Jurkat, Clone E6-1 (cell line): ENCODE measurements around the gene TMEM132A.

Experiments
- DNase-seq: peaks from one replicate; pipeline ENCODE4 v3.0.0-alpha.2; 2011; ENCODE audit warnings: low read depth, low spot score
- H3K4me3 ChIP-seq: 2 replicates; pipeline ENCODE4 v1.5.1; 2011; ENCODE audit warnings: mild to moderate bottlenecking, low read length, control low read depth, moderate library complexity

The TMEM132A gene

DNA sequence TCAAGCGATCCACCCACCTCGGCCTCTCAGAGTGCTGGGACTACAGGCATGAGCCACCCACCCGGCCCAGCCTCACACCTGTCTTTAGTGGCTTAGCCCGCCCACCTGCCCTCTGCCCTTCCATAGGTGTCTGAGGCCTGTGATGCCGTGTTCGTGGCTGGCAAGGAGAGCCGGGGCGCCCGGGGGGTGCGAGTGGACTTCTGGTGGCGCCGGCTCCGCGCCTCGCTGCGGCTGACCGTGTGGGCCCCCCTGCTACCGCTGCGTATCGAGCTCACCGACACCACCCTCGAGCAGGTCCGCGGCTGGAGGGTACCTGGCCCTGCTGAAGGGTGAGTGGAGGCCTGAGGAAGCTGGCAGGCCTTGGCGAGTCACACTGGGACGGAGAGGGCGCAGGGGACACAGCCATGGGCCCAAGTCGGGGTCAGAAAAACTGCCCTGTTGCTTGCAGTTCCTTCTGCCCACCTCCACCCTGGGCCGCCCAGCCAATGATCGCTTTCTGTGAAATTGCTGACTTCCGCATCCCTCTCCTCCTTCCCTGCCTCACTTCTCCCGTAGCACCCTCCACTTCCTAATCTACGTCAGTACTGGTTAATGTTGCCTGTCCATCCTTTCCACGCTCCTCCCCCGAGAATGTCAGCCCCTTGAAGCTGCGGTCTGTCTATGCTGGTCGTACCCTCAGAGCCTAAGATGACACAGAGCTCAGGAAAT lies 9.3 kb downstream of the TMEM132A start:
- no peak for DNase-seq
- H3K4me3 ChIP-seq = no peak overlapping the region

DNA sequence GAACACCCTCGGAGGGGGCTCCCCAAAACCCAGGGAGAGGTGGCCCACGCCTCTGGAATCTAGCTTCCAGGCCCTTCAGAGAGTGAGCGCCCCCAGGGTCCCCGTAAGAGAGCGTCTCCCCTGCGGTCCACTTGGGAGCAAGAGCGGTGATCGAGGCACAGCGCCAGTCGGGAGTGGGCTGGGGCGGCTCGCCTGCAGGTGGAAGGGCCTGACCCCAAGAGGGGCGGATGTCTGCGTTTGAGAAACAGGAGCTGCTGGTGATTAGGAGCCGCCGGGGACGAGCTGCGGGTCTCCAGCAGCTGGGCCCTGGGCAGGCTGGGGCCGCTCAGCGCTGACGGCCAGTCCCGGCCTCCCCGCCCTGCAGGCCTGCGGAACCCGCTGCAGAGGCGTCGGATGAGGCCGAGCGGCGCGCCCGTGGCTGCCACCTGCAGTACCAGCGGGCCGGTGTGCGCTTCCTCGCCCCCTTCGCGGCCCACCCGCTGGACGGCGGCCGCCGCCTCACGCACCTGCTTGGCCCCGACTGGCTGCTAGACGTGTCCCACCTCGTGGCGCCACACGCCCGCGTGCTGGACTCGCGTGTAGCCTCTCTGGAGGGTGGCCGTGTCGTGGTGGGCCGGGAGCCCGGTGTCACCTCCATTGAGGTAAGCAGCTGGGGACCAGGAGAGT lies 10.0 kb downstream of the TMEM132A start:
- DNase-seq = no peak
- H3K4me3 ChIP-seq = no peak overlapping the region

DNA sequence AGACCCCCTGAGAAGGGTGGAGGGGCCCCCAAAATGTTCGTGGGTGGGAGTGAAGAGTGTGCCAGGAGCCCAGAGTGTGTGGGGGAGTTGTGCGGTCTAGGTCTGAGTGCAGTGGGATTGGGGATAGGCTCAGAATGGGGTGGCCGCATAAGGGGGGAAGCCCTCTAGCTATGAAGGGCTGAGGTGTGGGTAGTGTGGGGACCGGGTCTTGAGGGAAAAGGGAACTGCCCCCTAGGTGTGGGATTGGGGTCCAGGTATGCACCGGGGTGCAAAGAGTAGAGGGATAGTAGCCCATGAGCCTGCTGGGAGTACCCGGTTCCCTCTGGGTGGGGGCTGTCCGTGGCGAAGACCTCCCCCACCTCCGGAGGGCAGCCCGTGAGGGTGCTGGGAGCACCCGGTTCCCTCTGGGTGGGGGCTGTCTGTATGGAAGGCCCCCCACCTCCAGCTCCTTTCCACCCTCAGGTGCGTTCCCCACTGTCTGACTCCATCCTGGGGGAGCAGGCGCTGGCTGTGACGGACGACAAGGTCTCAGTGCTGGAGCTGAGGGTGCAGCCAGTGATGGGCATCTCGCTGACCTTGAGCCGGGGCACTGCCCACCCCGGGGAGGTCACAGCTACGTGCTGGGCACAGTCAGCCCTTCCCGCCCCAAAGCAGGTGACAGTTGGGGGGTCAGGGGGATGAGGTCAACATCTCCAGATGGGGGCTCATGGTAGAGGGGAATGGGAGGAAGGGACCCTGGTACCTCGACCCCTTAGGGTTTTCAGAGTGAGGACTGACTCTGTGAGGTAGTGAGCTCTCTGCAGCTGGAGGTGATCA lies 10.7 kb downstream of the TMEM132A start:
- no peak for DNase-seq
- no peak overlapping the region for H3K4me3 ChIP-seq

- H3K4me3 ChIP-seq = no peak overlapping the region
- DNase-seq = no peak
Observed at GRCh38 chr11:60935676-60936442, 11.6 kb downstream of the TMEM132A start.

DNA sequence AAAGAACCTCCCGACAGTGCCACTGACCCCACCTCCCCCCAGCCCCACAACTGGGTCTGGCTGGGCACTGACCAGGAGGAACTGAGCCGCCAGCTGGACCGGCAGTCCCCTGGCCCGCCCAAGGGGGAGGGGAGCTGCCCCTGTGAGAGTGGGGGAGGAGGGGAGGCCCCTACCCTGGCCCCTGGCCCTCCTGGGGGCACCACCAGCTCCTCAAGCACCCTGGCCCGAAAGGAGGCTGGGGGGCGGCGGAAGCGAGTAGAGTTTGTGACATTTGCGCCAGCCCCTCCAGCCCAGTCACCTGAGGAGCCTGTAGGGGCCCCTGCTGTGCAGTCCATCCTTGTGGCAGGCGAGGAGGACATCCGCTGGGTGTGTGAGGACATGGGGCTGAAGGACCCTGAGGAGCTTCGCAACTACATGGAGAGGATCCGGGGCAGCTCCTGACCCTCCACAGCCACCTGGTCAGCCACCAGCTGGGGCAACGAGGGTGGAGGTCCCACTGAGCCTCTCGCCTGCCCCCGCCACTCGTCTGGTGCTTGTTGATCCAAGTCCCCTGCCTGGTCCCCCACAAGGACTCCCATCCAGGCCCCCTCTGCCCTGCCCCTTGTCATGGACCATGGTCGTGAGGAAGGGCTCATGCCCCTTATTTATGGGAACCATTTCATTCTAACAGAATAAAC lies 12.3 kb downstream of the TMEM132A start:
- no peak overlapping the region for H3K4me3 ChIP-seq
- no peak for DNase-seq

- no peak for DNase-seq
Observed at GRCh38 chr11:60937144-60937527, 12.9 kb downstream of the TMEM132A start.

DNA sequence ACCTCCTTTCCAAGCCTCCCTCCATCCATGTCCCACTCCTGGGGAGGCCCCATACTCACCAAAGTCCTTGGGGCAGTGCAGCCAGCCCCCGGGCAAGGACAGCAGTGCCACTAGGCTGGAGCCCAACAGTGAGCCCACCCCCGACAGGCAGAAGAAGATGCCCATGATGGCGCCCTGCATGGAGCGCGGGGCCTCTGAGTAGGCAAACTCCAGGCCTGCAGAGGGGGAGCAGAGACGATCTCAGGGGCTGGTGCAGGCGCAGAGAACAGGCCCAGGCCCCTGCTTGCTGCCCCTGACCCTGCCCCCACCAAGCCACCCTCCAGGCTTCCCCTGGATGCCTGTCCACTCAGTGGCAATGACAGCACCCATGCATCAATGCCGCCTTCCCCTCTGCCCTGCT lies 13.6 kb downstream of the TMEM132A start:
- no peak for DNase-seq

More at GRCh38 chr11:60937144-60937527, 12.9 kb downstream of the TMEM132A start:
- no peak overlapping the region for H3K4me3 ChIP-seq

DNA sequence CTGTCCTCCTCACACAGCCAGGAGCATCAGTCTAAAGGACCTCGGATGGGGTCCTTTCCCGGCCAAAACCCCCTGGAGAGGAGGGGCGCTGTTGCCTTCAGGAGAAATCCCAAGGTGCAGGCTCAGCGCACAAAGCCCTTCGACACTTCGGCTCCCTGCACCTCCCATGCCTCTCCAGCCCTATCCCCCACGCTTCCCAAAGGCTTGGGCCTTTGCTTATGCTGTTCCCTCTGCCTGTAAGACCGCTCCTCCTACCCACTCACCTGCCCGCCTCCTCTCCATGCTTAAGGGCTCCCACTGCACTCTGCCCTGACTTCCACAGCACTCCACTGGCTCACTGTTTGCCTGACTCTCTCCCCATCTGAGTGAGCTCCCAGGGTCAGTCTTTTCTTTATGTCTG lies 14.2 kb downstream of the TMEM132A start:
- DNase-seq = no peak
- no peak overlapping the region for H3K4me3 ChIP-seq

More for the DNA sequence above, 13.6 kb downstream of the TMEM132A start:
- H3K4me3 ChIP-seq = no peak overlapping the region

- H3K4me3 ChIP-seq = no peak overlapping the region
- DNase-seq = no peak
Observed at GRCh38 chr11:60939301-60939700, 15.0 kb downstream of the TMEM132A start.

DNA sequence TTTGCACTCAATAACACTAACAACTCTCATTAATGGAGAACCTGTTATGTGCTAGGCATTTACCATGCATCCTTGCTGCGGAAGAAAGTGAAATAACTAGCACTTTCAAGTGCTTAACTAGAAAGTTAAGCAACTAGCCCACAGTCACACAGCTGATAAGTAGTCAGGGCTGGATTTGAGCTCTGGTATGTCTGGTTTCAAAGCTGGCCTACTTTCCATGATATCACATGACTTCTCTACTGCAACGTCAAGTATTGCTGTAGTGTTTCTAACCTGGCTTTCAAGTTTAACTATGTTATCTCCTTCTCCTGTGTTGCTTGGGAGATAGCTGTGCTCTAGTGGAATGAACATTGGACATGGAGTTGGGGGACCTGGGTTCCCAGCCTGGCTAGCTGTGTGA lies 15.6 kb downstream of the TMEM132A start:
- DNase-seq = no peak
- no peak overlapping the region for H3K4me3 ChIP-seq

GRCh38 chr11:60941371-60942119 lies 17.3 kb downstream of the TMEM132A start:
- no peak for DNase-seq
- H3K4me3 ChIP-seq = no peak overlapping the region

DNA sequence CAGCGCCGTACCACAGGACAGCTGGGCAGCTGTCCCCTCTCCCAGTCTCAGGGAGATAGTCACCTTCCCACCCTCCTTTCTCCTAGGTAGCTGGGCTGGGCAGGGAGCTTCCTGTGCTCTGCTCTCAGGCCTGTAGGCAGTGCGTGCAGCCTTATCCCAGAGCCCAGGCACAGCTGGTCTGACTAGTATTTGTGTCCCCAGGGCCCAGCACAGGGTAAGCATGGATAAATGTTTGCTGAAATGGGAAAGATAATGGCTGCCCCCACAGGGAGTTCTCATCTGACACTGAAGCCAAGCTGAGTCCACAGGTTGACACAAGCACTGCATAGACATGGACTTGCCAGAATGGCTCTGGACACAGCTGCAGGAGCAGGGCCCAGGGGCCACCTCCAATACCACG lies 18.0 kb downstream of the TMEM132A start:
- no peak overlapping the region for H3K4me3 ChIP-seq
- DNase-seq = no peak

DNA sequence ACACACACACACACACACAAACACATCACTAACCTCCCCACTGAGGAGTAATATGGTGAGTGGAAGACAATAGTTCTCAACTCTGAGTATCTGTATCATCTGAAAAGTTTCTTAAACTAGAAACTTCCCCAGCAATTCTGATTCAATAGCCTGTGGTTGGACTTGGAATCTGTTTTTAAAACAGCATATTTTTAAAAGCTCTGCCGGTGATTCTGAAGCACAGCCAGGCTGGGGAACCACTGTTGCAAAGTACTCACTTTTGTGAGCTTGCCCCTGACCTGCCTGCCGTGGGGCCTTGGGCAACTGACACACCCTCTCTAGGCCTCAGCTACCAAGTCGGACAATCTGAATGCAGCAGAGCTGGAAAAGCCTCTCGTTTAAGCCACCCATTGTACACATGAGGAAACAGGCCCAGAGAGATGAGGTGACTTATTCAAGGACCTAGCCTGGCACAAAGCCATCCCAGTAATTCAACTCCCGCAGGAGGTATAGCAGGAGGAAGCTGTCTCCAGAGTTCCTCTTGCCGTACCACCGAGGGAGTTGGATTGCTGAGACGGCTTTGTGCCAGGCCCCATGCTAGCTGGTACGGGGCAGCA lies 18.8 kb downstream of the TMEM132A start:
- no peak for DNase-seq
- H3K4me3 ChIP-seq = no peak overlapping the region

GRCh38 chr11:60944490-60945294 lies 20.4 kb downstream of the TMEM132A start:
- peak; percentile 28 for DNase-seq

GRCh38 chr11:60945295-60945667 lies 21.0 kb downstream of the TMEM132A start:
- DNase-seq = no peak
- no peak overlapping the region for H3K4me3 ChIP-seq

More at GRCh38 chr11:60944490-60945294, 20.4 kb downstream of the TMEM132A start:
- no peak overlapping the region for H3K4me3 ChIP-seq

DNA sequence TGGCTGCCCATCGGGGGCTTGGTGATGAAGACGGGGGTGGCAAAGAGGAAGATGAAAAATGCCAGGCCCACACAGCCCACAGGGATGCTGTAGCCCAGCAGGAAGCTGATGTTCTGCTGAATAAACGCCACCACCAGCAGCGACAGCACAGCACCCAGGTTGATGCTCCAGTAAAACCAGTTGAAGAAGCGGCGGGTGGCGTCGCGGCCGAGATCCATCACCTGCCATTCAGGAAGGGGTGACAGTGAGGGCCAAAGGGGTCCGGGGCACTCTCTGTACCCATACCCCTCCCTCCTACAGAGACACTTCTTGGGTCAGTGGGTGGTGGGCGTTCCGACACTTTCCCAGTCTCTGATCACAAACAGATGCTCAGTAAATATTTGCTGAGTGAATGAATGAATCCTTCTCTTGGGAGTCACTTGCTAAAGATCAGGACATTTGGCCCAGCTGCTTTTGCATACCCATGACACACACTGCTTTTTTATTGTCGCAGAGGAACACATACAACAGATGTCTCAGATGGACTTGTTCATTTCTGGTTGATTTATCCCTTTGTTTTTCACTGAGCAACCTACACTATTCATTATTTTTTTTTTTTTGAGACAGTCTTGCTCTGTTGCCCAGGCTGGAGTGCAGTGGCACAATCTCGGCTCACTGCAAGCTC lies 22.5 kb downstream of the TMEM132A start:
- no peak overlapping the region for H3K4me3 ChIP-seq
- no peak for DNase-seq

GRCh38 chr11:60947700-60948099 lies 23.4 kb downstream of the TMEM132A start:
- DNase-seq = no peak
- no peak overlapping the region for H3K4me3 ChIP-seq
